UCSD-AML1 (cell line): ENCODE results near the gene QDPR.

Experiments
- DNase-seq: peaks from one replicate; lab custom pipeline; 2025; ENCODE audit not compliant: unreplicated experiment; lab: John Stamatoyannopoulos, UW

The QDPR gene

GRCh38 chr4:17436750-17437090, 75.2 kb downstream of the QDPR start:
- DNase-seq = no peak
